K562 (cell line): Measurements from ENCODE around the gene AGO3. TPM values are rescaled to one million over a fixed set of nuclear protein-coding genes. Genes with fewer than 3 reads are reported as not detected.
A peak's percentile ranks its signal among the peaks of the same experiment; 100 is the strongest.

Experiments used
- ATAC-seq: fragments of 200-7000 bp; cut with Tn5 transposase; 3 replicates; pipeline ENCODE4 v1.9.1; 2020; ENCODE audit warnings: moderate library complexity
- BruUV-seq: library from RNA; stranded (reverse); fragments of 400-500 nt; replicated peaks from 2 replicates; lab custom pipeline; 2021; lab: Mats Ljungman, UMichigan
- CTCF ChIA-PET: fragments of 300-600 bp; formaldehyde crosslinking; extraction: SDS; loops from one replicate; lab custom pipeline; 2021; ENCODE audit warnings: low intra/inter-chr PET ratio; lab: Yijun Ruan, JAX
- POLR2A ChIA-PET: fragments of 300-600, 350-650 bp; sonication (Branson Sonifier 250); formaldehyde crosslinking; extraction: SDS; loops from one replicate; lab custom pipeline; 2021; ENCODE audit warnings: antibody characterized with exemption, inconsistent platforms; lab: Yijun Ruan, JAX
- DNase-seq, 4 experiments: peaks; one replicate each; pipeline versions ENCODE4 v3.0.0 to v3.0.0-alpha.2; 2011 to 2018; ENCODE audit warnings: low spot score in 3 of 4, mixed read lengths in 3 of 4; ENCODE audit errors: extremely low read depth in 1 of 4
- FAIRE-seq: peaks from 2 replicates; lab custom pipeline; 2011; peaks lifted over from hg19 to GRCh38; lab: Jason Lieb, UNC
- H2AFZ ChIP-seq: 2 replicates; pipeline ENCODE4 v1.6.0; 2011; ENCODE audit warnings: low read depth, low read length, control low read depth, inconsistent platforms
- H3K27ac ChIP-seq: fragments of 200-600 bp; 3 replicates; pipeline ENCODE4 v1.8.0; 2011; ENCODE audit warnings: low read depth, mild to moderate bottlenecking, control low read depth, inconsistent platforms, low read length, moderate library complexity, mixed read lengths; ENCODE audit errors: extremely low read depth
- H3K27me3 ChIP-seq, 2 experiments: fragments of 300-600 bp in 1 of 2; 2 replicates in 1 of 2; 3 replicates in 1 of 2; pipeline versions ENCODE4 v1.6.0 to v1.8.0; 2011; ENCODE audit warnings: inconsistent platforms in 2 of 2, low read length in 2 of 2, mild to moderate bottlenecking in 1 of 2, mixed read lengths in 1 of 2, moderate library complexity in 1 of 2; ENCODE audit not compliant: control insufficient read depth in 2 of 2, insufficient read depth in 2 of 2
- H3K36me3 ChIP-seq: fragments of 300-600 bp; 3 replicates; pipeline ENCODE4 v1.8.0; 2011; ENCODE audit warnings: mild to moderate bottlenecking, low read length, inconsistent platforms; ENCODE audit not compliant: control insufficient read depth, insufficient read depth
- H3K4me1 ChIP-seq, 2 experiments: fragments of 200-600 bp in 1 of 2; replicated peaks in 1 of 2; 2 replicates in 1 of 2; 3 replicates in 1 of 2; pipeline versions ENCODE4 v1.5.1 to v1.8.0; 2011; ENCODE audit warnings: inconsistent platforms in 2 of 2, low read length in 2 of 2, mild to moderate bottlenecking in 1 of 2, mixed read lengths in 1 of 2, moderate library complexity in 1 of 2; ENCODE audit not compliant: control insufficient read depth in 2 of 2, insufficient read depth in 2 of 2
- H3K4me2 ChIP-seq: 2 replicates; pipeline ENCODE4 v1.6.1; 2011; ENCODE audit warnings: low read length, control low read depth, inconsistent platforms, mixed read lengths; ENCODE audit not compliant: insufficient read depth
- H3K4me3 ChIP-seq: fragments of 200-600 bp; sonication (generic), shearing (Covaris generic); 2 replicates; pipeline ENCODE4 v1.5.1; 2016; ENCODE audit warnings: control low read depth, inconsistent platforms
- H3K79me2 ChIP-seq: fragments of 200-600 bp; 3 replicates; pipeline ENCODE4 v1.8.0; 2011; ENCODE audit warnings: low read length, inconsistent platforms; ENCODE audit not compliant: control insufficient read depth, insufficient read depth
- H3K9ac ChIP-seq, 2 experiments: 2 replicates each; pipeline versions ENCODE4 v1.6.0 to v1.6.1; 2011; ENCODE audit warnings: low read depth in 2 of 2, low read length in 2 of 2, control low read depth in 1 of 2, inconsistent platforms in 1 of 2, mild to moderate bottlenecking in 1 of 2, mixed read lengths in 1 of 2; ENCODE audit not compliant: insufficient read depth in 1 of 2
- H3K9me1 ChIP-seq: one replicate; pipeline ENCODE4 v1.6.0; 2011; ENCODE audit warnings: inconsistent platforms, mild to moderate bottlenecking, low read length, moderate library complexity; ENCODE audit not compliant: control insufficient read depth, insufficient read depth
- H3K9me3 ChIP-seq: replicated peaks from 2 replicates; pipeline ENCODE4 v1.5.1; 2011; ENCODE audit warnings: low read depth, low read length, inconsistent platforms; ENCODE audit not compliant: control insufficient read depth, insufficient read depth
- H4K20me1 ChIP-seq: replicated peaks from 2 replicates; pipeline ENCODE4 v1.6.1; 2011; ENCODE audit warnings: low read length, inconsistent platforms, mixed read lengths; ENCODE audit not compliant: control insufficient read depth, insufficient read depth
- KLF10 ChIP-seq: fragments of 250-450 bp; sonication (Bioruptor Pico); IDR thresholded peaks from 2 replicates; pipeline ENCODE4 v1.6.1; 2021; ENCODE audit warnings: matching md5 sums
- MYC ChIP-seq, 2 experiments: fragments of 250-450 bp in 1 of 2; sonication (Bioruptor Pico) in 1 of 2; IDR thresholded peaks; 2 replicates each; pipeline versions ENCODE4 v1.5.1 to v1.6.1; 2012 to 2021; ENCODE audit warnings: low read depth in 2 of 2, borderline replicate concordance in 1 of 2, improper control_type of control experiment in 1 of 2, low read length in 1 of 2, mild to moderate bottlenecking in 1 of 2, moderate library complexity in 1 of 2
- SMC3 ChIP-seq: conservative IDR thresholded peaks from 2 replicates; pipeline ENCODE4 v1.6.1; 2011; ENCODE audit warnings: low read depth, low read length, improper control_type of control experiment; ENCODE audit not compliant: insufficient read depth
- ZBTB1 ChIP-seq: sonication (generic); formaldehyde crosslinking; IDR thresholded peaks from 2 replicates; pipeline ENCODE4 v1.8.1; 2023; ENCODE audit warnings: missing genetic modification reagents, low read depth, mild to moderate bottlenecking, borderline replicate concordance
- ZKSCAN8 ChIP-seq: fragments of 200-800 bp; sonication (Bioruptor generic); IDR thresholded peaks from 2 replicates; pipeline ENCODE4 v1.6.1; 2016; ENCODE audit warnings: missing genetic modification characterization, missing compliant biosample characterization
- WGBS: fragments of 100-300 bp; shearing (Covaris generic); methylation state at CpG from one replicate; pipeline ENCODE4 v1.1.6; 2016; ENCODE audit warnings: low coverage, mixed read lengths; ENCODE audit not compliant: insufficient coverage; ENCODE audit errors: missing lambda C conversion rate; 5-methylcytosine and 5-hydroxymethylcytosine counted together
- in situ Hi-C: fragments of 300-500 bp; cut with MboI; formaldehyde crosslinking; loops from 4 replicates; pipeline ENCODE4 v1.15.0; 2018; ENCODE audit warnings: inconsistent platforms, mixed read lengths
- intact Hi-C: fragments of 100-400 bp; cut with micrococcal nuclease; formaldehyde crosslinking; loops from 2 replicates; pipeline ENCODE4 v1.14.2; 2022
- polyA plus RNA-seq, 8 experiments: library from polyadenylated mRNA; depleted of rRNA in 4 of 8; stranded (reverse) in 5 of 8; unstranded in 3 of 8; fragments of >200 nt; fragmentation: Nextera tagmentation in 2 of 8; fragmentation: Illumina TruSeq in 1 of 8; extraction: Ambion mirVana in 2 of 8; extraction: Trizol in 1 of 8; gene quantifications; 2 replicates each; pipeline versions ENCODE4 v1.2.1 to v1.2.3, GENCODE V29; 2011 to 2014; ENCODE audit warnings: inconsistent platforms in 1 of 8, missing spikeins in 1 of 8
- total RNA-seq, 7 experiments: library from RNA; depleted of rRNA in 6 of 7; stranded (reverse); fragments of >200 nt in 6 of 7; fragmentation: Illumina TruSeq in 2 of 7; extraction: Trizol in 2 of 7; gene quantifications; 2 replicates each; pipeline versions ENCODE4 v1.2.1 to v1.2.3, GENCODE V29; 2011 to 2021; ENCODE audit warnings: low replicate concordance in 1 of 7
- TF ChIP-seq, protein P1 (sequence below): IDR thresholded peaks from 2 replicates; pipeline ENCODE4 v1.6.1; 2011; ENCODE audit warnings: borderline replicate concordance, low read depth, mild to moderate bottlenecking, moderate library complexity, low read length; ENCODE audit not compliant: insufficient read depth, poor library complexity, severe bottlenecking
- TF ChIP-seq, protein P2 (sequence below), 3 experiments: IDR thresholded peaks in 2 of 3; conservative IDR thresholded peaks in 1 of 3; 2 replicates each; pipeline ENCODE4 v1.5.1; 2011 to 2012; ENCODE audit warnings: low read length in 3 of 3, mild to moderate bottlenecking in 3 of 3, control low read depth in 2 of 3, improper control_type of control experiment in 1 of 3, inconsistent platforms in 1 of 3, low read depth in 1 of 3, mixed read lengths in 1 of 3, moderate library complexity in 1 of 3; ENCODE audit not compliant: insufficient read depth in 2 of 3
- TF ChIP-seq, protein P3 (sequence below): sonication (generic); formaldehyde crosslinking; IDR thresholded peaks from 2 replicates; pipeline ENCODE4 v1.9.0; 2022; ENCODE audit warnings: mild to moderate bottlenecking, missing genetic modification reagents
- TF ChIP-seq, protein P4 (sequence below): sonication (generic); formaldehyde crosslinking; IDR thresholded peaks from 2 replicates; pipeline ENCODE4 v1.4.0; 2020; ENCODE audit warnings: mild to moderate bottlenecking, missing genetic modification reagents

AGO3 gene
- total and polyA plus RNA-seq, 9 of the 15 experiments (the other 6 are each of a cell fraction or from before 2014, with no cell fraction given): 4.5 to 41.5 (median 22.7) TPM

DNA sequence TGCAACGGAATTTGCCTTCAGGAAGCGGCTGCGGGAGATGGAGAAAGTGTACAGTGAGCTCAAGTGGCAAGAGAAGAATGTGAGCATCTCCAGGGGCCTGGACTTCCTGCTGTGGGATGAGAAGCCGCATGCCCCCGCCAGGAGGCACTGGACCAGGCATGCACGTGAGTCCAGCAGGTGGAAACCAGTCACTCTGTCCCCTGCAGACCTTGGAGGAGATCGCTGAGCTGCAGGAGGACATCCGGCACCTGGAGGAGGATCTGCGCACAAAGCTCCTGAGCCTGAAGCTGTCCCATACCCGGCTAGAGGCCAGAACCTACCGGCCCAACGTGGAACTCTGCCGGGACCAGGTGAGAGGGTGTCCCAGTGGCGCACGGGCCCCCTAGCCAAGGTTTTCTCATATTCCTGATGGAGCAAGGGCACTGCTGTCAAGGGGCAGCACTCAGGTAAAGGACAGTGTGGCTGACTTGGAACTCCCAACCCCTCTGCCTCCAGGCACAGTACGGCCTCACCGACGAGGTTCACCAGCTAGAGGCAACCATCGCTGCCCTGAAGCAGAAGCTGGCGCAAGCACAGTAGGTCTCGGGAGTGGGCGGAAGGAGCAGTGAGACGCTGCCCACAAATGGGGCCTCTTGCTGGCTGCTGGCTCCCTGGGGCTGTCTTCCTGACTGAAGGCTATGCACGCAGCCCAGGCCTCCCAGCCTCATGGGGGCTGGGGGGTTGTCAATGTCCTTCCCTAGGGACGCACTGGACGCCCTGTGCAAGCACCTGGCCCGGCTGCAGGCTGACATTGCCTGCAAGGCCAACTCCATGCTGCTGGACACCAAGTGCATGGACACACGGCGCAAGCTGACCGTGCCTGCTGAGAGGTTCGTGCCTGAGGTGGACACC is 156.6 kb downstream of the AGO3 start:
- H3K4me3 ChIP-seq: no peak overlapping the region
- H3K79me2 ChIP-seq: peaks cover 21% of the 10 kb centered on the region
- WGBS: 69% methylated on average over 31 of the region's 31 CpGs
- peaks cover 25% of the 10 kb centered on the region; the same call in 2 of the 3 replicates for H3K36me3 ChIP-seq
- no peaks in the 10 kb centered on the region for H3K9me3 ChIP-seq
- no peak overlapping the region for H3K27ac ChIP-seq
- FAIRE-seq (peak; percentile 15), ATAC-seq (peak; percentile 11; the same call in 2 of the 3 replicates), DNase-seq (peak; percentile 45 to 59 (median 50))
- peak overlapping the region; percentile 99 for H2AFZ ChIP-seq
- no peaks in the 10 kb centered on the region for H3K27me3 ChIP-seq
- peak overlapping the region; percentile 97; the same call in 1 of the 2 replicates for H3K4me2 ChIP-seq
- no TSS peak for BruUV-seq
- intact Hi-C loops (loop anchor here (5.0 kb wide), 2 partner anchors 155 to 230 kb away; partner anchors contain the start of gene AGO3), in situ Hi-C loops (no loop called here)
- POLR2A ChIA-PET: interaction anchor here (0.6 to 1.9 kb wide), 5 partner anchors 8 to 428 kb away, joined by 3 to 5 read pairs (median 4); no protein-coding TSS in a partner anchor
- CTCF ChIA-PET: no interaction called here
- H3K9ac ChIP-seq: peak overlapping the region in 1 of 2 experiments; percentile 96; a peak in 2 of 4 replicates
- peaks cover 6% of the 10 kb centered on the region for H3K9me1 ChIP-seq
- peaks cover 18 to 44% of the 10 kb centered on the region in 2 experiments; a peak in 4 of 5 replicates for H3K4me1 ChIP-seq
- H4K20me1 ChIP-seq: no peaks in the 10 kb centered on the region
- TF ChIP-seq, protein P1, sequence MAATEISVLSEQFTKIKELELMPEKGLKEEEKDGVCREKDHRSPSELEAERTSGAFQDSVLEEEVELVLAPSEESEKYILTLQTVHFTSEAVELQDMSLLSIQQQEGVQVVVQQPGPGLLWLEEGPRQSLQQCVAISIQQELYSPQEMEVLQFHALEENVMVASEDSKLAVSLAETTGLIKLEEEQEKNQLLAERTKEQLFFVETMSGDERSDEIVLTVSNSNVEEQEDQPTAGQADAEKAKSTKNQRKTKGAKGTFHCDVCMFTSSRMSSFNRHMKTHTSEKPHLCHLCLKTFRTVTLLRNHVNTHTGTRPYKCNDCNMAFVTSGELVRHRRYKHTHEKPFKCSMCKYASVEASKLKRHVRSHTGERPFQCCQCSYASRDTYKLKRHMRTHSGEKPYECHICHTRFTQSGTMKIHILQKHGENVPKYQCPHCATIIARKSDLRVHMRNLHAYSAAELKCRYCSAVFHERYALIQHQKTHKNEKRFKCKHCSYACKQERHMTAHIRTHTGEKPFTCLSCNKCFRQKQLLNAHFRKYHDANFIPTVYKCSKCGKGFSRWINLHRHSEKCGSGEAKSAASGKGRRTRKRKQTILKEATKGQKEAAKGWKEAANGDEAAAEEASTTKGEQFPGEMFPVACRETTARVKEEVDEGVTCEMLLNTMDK: peak; percentile 12
- TF ChIP-seq ZBTB1: 0 out of 2 replicates have a peak, but pooled peaks have one; percentile 40
- TF ChIP-seq, protein P2, sequence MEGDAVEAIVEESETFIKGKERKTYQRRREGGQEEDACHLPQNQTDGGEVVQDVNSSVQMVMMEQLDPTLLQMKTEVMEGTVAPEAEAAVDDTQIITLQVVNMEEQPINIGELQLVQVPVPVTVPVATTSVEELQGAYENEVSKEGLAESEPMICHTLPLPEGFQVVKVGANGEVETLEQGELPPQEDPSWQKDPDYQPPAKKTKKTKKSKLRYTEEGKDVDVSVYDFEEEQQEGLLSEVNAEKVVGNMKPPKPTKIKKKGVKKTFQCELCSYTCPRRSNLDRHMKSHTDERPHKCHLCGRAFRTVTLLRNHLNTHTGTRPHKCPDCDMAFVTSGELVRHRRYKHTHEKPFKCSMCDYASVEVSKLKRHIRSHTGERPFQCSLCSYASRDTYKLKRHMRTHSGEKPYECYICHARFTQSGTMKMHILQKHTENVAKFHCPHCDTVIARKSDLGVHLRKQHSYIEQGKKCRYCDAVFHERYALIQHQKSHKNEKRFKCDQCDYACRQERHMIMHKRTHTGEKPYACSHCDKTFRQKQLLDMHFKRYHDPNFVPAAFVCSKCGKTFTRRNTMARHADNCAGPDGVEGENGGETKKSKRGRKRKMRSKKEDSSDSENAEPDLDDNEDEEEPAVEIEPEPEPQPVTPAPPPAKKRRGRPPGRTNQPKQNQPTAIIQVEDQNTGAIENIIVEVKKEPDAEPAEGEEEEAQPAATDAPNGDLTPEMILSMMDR (IDR thresholded peaks at IDR 0.05 in 2 of 3, conservative IDR thresholded peaks at IDR 0.05 in 1 of 3; ENCODE audit: insufficient read depth in 2 of 3, low read depth in 1 of 3, low read length in 3 of 3): peak; percentile 28 to 72 (median 37); a peak in 4 of 6 replicates
- TF ChIP-seq KLF10 (CRISPR knock-in tag): no peak
- TF ChIP-seq, protein P3, sequence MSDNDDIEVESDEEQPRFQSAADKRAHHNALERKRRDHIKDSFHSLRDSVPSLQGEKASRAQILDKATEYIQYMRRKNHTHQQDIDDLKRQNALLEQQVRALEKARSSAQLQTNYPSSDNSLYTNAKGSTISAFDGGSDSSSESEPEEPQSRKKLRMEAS (CRISPR knock-in tag): 0 out of 2 replicates have a peak, but pooled peaks have one; percentile 9
- 0 out of 2 replicates have a peak, but pooled peaks have one; percentile 5 for TF ChIP-seq SMC3
- TF ChIP-seq, protein P4, sequence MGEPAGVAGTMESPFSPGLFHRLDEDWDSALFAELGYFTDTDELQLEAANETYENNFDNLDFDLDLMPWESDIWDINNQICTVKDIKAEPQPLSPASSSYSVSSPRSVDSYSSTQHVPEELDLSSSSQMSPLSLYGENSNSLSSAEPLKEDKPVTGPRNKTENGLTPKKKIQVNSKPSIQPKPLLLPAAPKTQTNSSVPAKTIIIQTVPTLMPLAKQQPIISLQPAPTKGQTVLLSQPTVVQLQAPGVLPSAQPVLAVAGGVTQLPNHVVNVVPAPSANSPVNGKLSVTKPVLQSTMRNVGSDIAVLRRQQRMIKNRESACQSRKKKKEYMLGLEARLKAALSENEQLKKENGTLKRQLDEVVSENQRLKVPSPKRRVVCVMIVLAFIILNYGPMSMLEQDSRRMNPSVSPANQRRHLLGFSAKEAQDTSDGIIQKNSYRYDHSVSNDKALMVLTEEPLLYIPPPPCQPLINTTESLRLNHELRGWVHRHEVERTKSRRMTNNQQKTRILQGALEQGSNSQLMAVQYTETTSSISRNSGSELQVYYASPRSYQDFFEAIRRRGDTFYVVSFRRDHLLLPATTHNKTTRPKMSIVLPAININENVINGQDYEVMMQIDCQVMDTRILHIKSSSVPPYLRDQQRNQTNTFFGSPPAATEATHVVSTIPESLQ (CRISPR knock-in tag): no peak
- TF ChIP-seq ZKSCAN8 (CRISPR knock-in tag): no peak
- TF ChIP-seq MYC (IDR thresholded peaks at IDR 0.05; ENCODE audit: low read depth, low read length): 0 out of 2 replicates have a peak, but pooled peaks have one; percentile 37
- TF ChIP-seq MYC (CRISPR knock-in tag; IDR thresholded peaks at IDR 0.05; ENCODE audit: borderline replicate concordance, low read depth): no peak
